ENCODE results near the gene FAM20C.

FAM20C gene

DNA sequence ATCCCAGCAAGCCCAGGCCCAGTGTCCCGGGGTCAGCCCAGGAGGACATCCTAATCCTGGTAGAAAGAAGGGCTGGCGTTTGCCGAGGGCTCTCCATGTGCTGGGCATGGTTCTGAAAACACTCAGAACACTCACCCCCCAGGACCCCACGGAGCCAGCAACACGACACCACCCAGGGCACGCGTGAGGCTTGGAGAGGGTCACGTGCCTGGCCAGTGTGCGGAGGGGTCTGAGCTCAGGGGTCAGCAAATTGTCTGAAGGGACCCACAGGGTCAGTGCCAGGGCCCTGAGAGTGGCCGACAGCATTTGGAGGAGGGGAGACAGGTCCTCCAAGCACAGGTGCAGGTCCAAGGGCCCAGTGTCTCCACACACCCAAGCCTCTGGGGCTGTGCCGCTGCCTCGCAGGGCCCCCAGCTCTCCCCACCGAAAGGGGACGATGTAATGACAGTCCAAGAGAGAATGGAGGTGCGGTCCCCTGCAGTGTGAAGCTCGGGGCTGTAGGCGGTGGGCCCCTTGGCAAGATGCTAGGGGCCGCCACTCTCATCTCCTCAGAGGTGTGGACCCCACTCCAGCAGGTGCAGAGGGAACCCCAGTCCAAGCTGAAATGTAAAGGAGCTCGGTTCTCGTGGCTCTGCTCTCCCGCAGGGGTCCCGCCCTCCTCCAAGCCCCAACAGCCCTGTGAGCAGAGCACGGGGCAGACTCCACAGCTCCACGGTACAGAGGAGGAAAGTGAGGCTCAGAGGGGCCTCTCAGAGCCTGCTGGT lies 105.4 kb downstream of the FAM20C start:
- H3K23ac ChIP-seq (ENCODE audit: low read length in 2 of 2) = no peak overlapping the region
- 84% methylated on average over 24 of the region's 24 CpGs for WGBS
- H3K4me2 ChIP-seq (ENCODE audit: low read length, poor library complexity, severe bottlenecking) = no peak overlapping the region
- H3K4me3 ChIP-seq (ENCODE audit: insufficient read depth in 1 of 2, low read depth in 1 of 2, low read length in 2 of 2) = no peak overlapping the region
- no peak overlapping the region for H2BK5ac ChIP-seq (ENCODE audit: low read depth, low read length, poor library complexity, severe bottlenecking)
- DNase-seq = no peak
- H2AFZ ChIP-seq (ENCODE audit: low read depth, low read length) = no peak overlapping the region
- no peaks in the 10 kb centered on the region for H3K79me1 ChIP-seq (replicated peaks; ENCODE audit: low read length, poor library complexity, severe bottlenecking)
- H3K4ac ChIP-seq (ENCODE audit: low read depth in 1 of 2, low read length in 2 of 2) = no peak overlapping the region
- no peak overlapping the region for H3K27ac ChIP-seq (ENCODE audit: low read length, poor library complexity, severe bottlenecking)
- H3K4me1 ChIP-seq (ENCODE audit: control insufficient read depth, insufficient read depth, low read depth, low read length) = peaks cover 10% of the 10 kb centered on the region
- no peaks in the 10 kb centered on the region for H3K9me3 ChIP-seq (ENCODE audit: control insufficient read depth, low read length)
- H2BK120ac ChIP-seq (ENCODE audit: low read depth, low read length) = no peak overlapping the region
- no peak overlapping the region for H3K9ac ChIP-seq (ENCODE audit: low read length)
- H3K14ac ChIP-seq (ENCODE audit: low read length in 2 of 2) = no peak overlapping the region
- no peak overlapping the region for H2BK15ac ChIP-seq (ENCODE audit: low read depth, poor library complexity, severe bottlenecking)
- no peak overlapping the region for H2BK12ac ChIP-seq (ENCODE audit: low read length in 2 of 2)
- no peaks in the 10 kb centered on the region for H3K36me3 ChIP-seq (ENCODE audit: control insufficient read depth in 1 of 2, insufficient read depth in 2 of 2, low read depth in 1 of 2, low read length in 2 of 2)
- peaks cover 53 to 83% of the 10 kb centered on the region in 2 experiments for H3K27me3 ChIP-seq (ENCODE audit: control insufficient read depth in 1 of 2, insufficient read depth in 1 of 2, low read length in 2 of 2)
- H2AK5ac ChIP-seq (ENCODE audit: low read length, severe bottlenecking) = no peak overlapping the region
- no peak overlapping the region for H4K8ac ChIP-seq (ENCODE audit: low read length)
- no peak overlapping the region for H3K18ac ChIP-seq (ENCODE audit: low read depth in 1 of 2, low read length in 2 of 2)
- no peak overlapping the region for H4K91ac ChIP-seq (ENCODE audit: low read length)

DNA sequence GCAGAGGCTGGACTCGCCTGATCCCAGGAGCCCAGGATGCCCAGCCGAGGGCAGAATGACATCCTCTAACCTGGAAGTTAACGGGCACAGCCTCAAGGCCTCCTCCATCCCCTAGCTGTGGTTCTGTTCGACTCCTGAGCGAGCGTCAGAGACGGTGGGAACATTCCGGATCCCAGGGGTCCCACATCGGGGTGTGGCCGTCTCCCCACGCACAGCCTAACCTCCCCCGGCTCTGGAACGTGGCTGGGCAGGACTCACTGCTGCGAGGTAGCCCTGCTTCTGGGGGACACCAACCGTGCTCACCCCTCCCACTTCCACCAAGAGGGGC lies 106.0 kb downstream of the FAM20C start:
- H4K91ac ChIP-seq (ENCODE audit: low read length) = no peak overlapping the region
- no peaks in the 10 kb centered on the region for H3K79me1 ChIP-seq (replicated peaks; ENCODE audit: low read length, poor library complexity, severe bottlenecking)
- no peak overlapping the region for H2BK15ac ChIP-seq (ENCODE audit: low read depth, poor library complexity, severe bottlenecking)
- H3K4me2 ChIP-seq (ENCODE audit: low read length, poor library complexity, severe bottlenecking) = no peak overlapping the region
- no peak overlapping the region for H2AFZ ChIP-seq (ENCODE audit: low read depth, low read length)
- no peak overlapping the region for H2BK120ac ChIP-seq (ENCODE audit: low read depth, low read length)
- no peak overlapping the region for H3K23ac ChIP-seq (ENCODE audit: low read length in 2 of 2)
- no peak overlapping the region for H2AK5ac ChIP-seq (ENCODE audit: low read length, severe bottlenecking)
- 83% methylated on average over 15 of the region's 15 CpGs for WGBS
- H4K8ac ChIP-seq (ENCODE audit: low read length) = no peak overlapping the region
- no peaks in the 10 kb centered on the region for H3K9me3 ChIP-seq (ENCODE audit: control insufficient read depth, low read length)
- H3K4me1 ChIP-seq (ENCODE audit: control insufficient read depth, insufficient read depth, low read depth, low read length) = peaks cover 10% of the 10 kb centered on the region
- no peak overlapping the region for H2BK12ac ChIP-seq (ENCODE audit: low read length in 2 of 2)
- no peak overlapping the region for H3K27ac ChIP-seq (ENCODE audit: low read length, poor library complexity, severe bottlenecking)
- H3K14ac ChIP-seq (ENCODE audit: low read length in 2 of 2) = no peak overlapping the region
- H3K27me3 ChIP-seq (ENCODE audit: control insufficient read depth in 1 of 2, insufficient read depth in 1 of 2, low read length in 2 of 2) = peaks cover 47 to 79% of the 10 kb centered on the region in 2 experiments
- H2BK5ac ChIP-seq (ENCODE audit: low read depth, low read length, poor library complexity, severe bottlenecking) = no peak overlapping the region
- H3K4me3 ChIP-seq (ENCODE audit: insufficient read depth in 1 of 2, low read depth in 1 of 2, low read length in 2 of 2) = no peak overlapping the region
- no peak overlapping the region for H3K4ac ChIP-seq (ENCODE audit: low read depth in 1 of 2, low read length in 2 of 2)
- no peak for DNase-seq
- no peaks in the 10 kb centered on the region for H3K36me3 ChIP-seq (ENCODE audit: control insufficient read depth in 1 of 2, insufficient read depth in 2 of 2, low read depth in 1 of 2, low read length in 2 of 2)
- no peak overlapping the region for H3K9ac ChIP-seq (ENCODE audit: low read length)
- H3K18ac ChIP-seq (ENCODE audit: low read depth in 1 of 2, low read length in 2 of 2) = no peak overlapping the region

GRCh38 chr7:298743-299142 lies 106.4 kb downstream of the FAM20C start:
- H3K9ac ChIP-seq (ENCODE audit: low read length) = no peak overlapping the region
- H4K8ac ChIP-seq (ENCODE audit: low read length) = no peak overlapping the region
- H2AFZ ChIP-seq (ENCODE audit: low read depth, low read length) = no peak overlapping the region
- 90% methylated on average over 13 of the region's 13 CpGs for WGBS
- H3K79me1 ChIP-seq (replicated peaks; ENCODE audit: low read length, poor library complexity, severe bottlenecking) = no peaks in the 10 kb centered on the region
- H2AK5ac ChIP-seq (ENCODE audit: low read length, severe bottlenecking) = no peak overlapping the region
- no peak overlapping the region for H3K27ac ChIP-seq (ENCODE audit: low read length, poor library complexity, severe bottlenecking)
- no peak overlapping the region for H2BK15ac ChIP-seq (ENCODE audit: low read depth, poor library complexity, severe bottlenecking)
- H3K4me3 ChIP-seq (ENCODE audit: insufficient read depth in 1 of 2, low read depth in 1 of 2, low read length in 2 of 2) = no peak overlapping the region
- H2BK5ac ChIP-seq (ENCODE audit: low read depth, low read length, poor library complexity, severe bottlenecking) = no peak overlapping the region
- no peak overlapping the region for H3K4ac ChIP-seq (ENCODE audit: low read depth in 1 of 2, low read length in 2 of 2)
- no peak overlapping the region for H3K14ac ChIP-seq (ENCODE audit: low read length in 2 of 2)
- peaks cover 43 to 76% of the 10 kb centered on the region in 2 experiments for H3K27me3 ChIP-seq (ENCODE audit: control insufficient read depth in 1 of 2, insufficient read depth in 1 of 2, low read length in 2 of 2)
- no peak overlapping the region for H2BK12ac ChIP-seq (ENCODE audit: low read length in 2 of 2)
- H3K23ac ChIP-seq (ENCODE audit: low read length in 2 of 2) = no peak overlapping the region
- H2BK120ac ChIP-seq (ENCODE audit: low read depth, low read length) = no peak overlapping the region
- no peak overlapping the region for H3K18ac ChIP-seq (ENCODE audit: low read depth in 1 of 2, low read length in 2 of 2)
- DNase-seq = no peak
- H3K36me3 ChIP-seq (ENCODE audit: control insufficient read depth in 1 of 2, insufficient read depth in 2 of 2, low read depth in 1 of 2, low read length in 2 of 2) = no peaks in the 10 kb centered on the region
- H3K4me2 ChIP-seq (ENCODE audit: low read length, poor library complexity, severe bottlenecking) = no peak overlapping the region
- H4K91ac ChIP-seq (ENCODE audit: low read length) = no peak overlapping the region
- H3K9me3 ChIP-seq (ENCODE audit: control insufficient read depth, low read length) = no peaks in the 10 kb centered on the region
- H3K4me1 ChIP-seq (ENCODE audit: control insufficient read depth, insufficient read depth, low read depth, low read length) = peaks cover 10% of the 10 kb centered on the region

- Histone ChIP-seq H2BK5ac (ENCODE audit: low read depth, low read length, poor library complexity, severe bottlenecking) (no peak overlapping the region), H3K36me3 (ENCODE audit: control insufficient read depth in 1 of 2, insufficient read depth in 2 of 2, low read depth in 1 of 2, low read length in 2 of 2) (no peaks in the 10 kb centered on the region)
Observed at GRCh38 chr7:299169-299568, 106.8 kb downstream of the FAM20C start.

More at GRCh38 chr7:299169-299568, 106.8 kb downstream of the FAM20C start:
- Histone ChIP-seq H4K91ac (ENCODE audit: low read length) (no peak overlapping the region), H3K4me2 (ENCODE audit: low read length, poor library complexity, severe bottlenecking) (no peak overlapping the region), H4K8ac (ENCODE audit: low read length) (no peak overlapping the region), H3K27me3 (ENCODE audit: control insufficient read depth in 1 of 2, insufficient read depth in 1 of 2, low read length in 2 of 2) (peaks cover 39 to 72% of the 10 kb centered on the region in 2 experiments), H3K9ac (ENCODE audit: low read length) (no peak overlapping the region), H2BK15ac (ENCODE audit: low read depth, poor library complexity, severe bottlenecking) (no peak overlapping the region), H3K79me1 (replicated peaks; ENCODE audit: low read length, poor library complexity, severe bottlenecking) (no peaks in the 10 kb centered on the region), H2AK5ac (ENCODE audit: low read length, severe bottlenecking) (no peak overlapping the region), H2AFZ (ENCODE audit: low read depth, low read length) (no peak overlapping the region), H3K27ac (ENCODE audit: low read length, poor library complexity, severe bottlenecking) (no peak overlapping the region), H2BK12ac (ENCODE audit: low read length in 2 of 2) (no peak overlapping the region), H3K4me3 (ENCODE audit: insufficient read depth in 1 of 2, low read depth in 1 of 2, low read length in 2 of 2) (no peak overlapping the region), H3K9me3 (ENCODE audit: control insufficient read depth, low read length) (no peaks in the 10 kb centered on the region), H3K14ac (ENCODE audit: low read length in 2 of 2) (no peak overlapping the region), H3K4ac (ENCODE audit: low read depth in 1 of 2, low read length in 2 of 2) (no peak overlapping the region), H3K4me1 (ENCODE audit: control insufficient read depth, insufficient read depth, low read depth, low read length) (peaks cover 10% of the 10 kb centered on the region), H3K18ac (ENCODE audit: low read depth in 1 of 2, low read length in 2 of 2) (no peak overlapping the region), H2BK120ac (ENCODE audit: low read depth, low read length) (no peak overlapping the region), H3K23ac (ENCODE audit: low read length in 2 of 2) (no peak overlapping the region)
- 90% methylated on average over 15 of the region's 15 CpGs for WGBS
- DNase-seq = no peak
